Measurements from ENCODE around the gene PPP2R1A. TPM values are rescaled to one million over a fixed set of nuclear protein-coding genes. Genes with fewer than 3 reads are reported as not detected.

The PPP2R1A gene
- total and polyA plus RNA-seq, 2 of the 13 experiments (the other 11 are each of a cell fraction or from before 2014, with no cell fraction given), result 86.7 to 130 TPM

GRCh38 chr19:52269338-52270261 lies 79.7 kb downstream of the PPP2R1A start, which contains the start of gene ZNF766 (continued):
- TF ChIP-seq SP2 (CRISPR knock-in tag; IDR thresholded peaks at IDR 0.05) (peak; percentile 57; the same call in 1 of the 2 replicates), ZNF225 (CRISPR knock-in tag; IDR thresholded peaks at IDR 0.05) (no peak), ZKSCAN1 (IDR thresholded peaks at IDR 0.05; ENCODE audit: low read length) (no peak), SETDB1 (CRISPR knock-in tag; IDR thresholded peaks at IDR 0.05; ENCODE audit: borderline replicate concordance) (no peak), HOXA3 (CRISPR knock-in tag; IDR thresholded peaks at IDR 0.05) (no peak; the same call in none of the 2 replicates), SMAD1 (CRISPR knock-in tag; IDR thresholded peaks at IDR 0.05; ENCODE audit: borderline replicate concordance, low read depth) (0 out of 2 replicates have a peak, but pooled peaks have one; percentile 58), RORA (CRISPR knock-in tag; IDR thresholded peaks at IDR 0.05) (no peak), XRCC5 (optimal IDR thresholded peaks at IDR 0.05; ENCODE audit: low read length) (peak; percentile 12), ZFP62 (CRISPR knock-in tag; IDR thresholded peaks at IDR 0.05) (no peak), ZBTB46 (CRISPR knock-in tag; IDR thresholded peaks at IDR 0.05; ENCODE audit: borderline replicate concordance) (no peak), HNRNPK (IDR thresholded peaks at IDR 0.05; ENCODE audit: low read depth, low read length, poor library complexity, severe bottlenecking) (no peak), SYNCRIP (IDR thresholded peaks at IDR 0.05; ENCODE audit: insufficient read depth, low read depth, low read length) (no peak), RBAK (CRISPR knock-in tag; IDR thresholded peaks at IDR 0.05) (no peak), HOXA5 (CRISPR knock-in tag; IDR thresholded peaks at IDR 0.05) (no peak), ELF3 (CRISPR knock-in tag; IDR thresholded peaks at IDR 0.05) (peak; percentile 88), ZHX1 (CRISPR knock-in tag; IDR thresholded peaks at IDR 0.05; ENCODE audit: low read depth) (no peak), ZFP82 (CRISPR knock-in tag; IDR thresholded peaks at IDR 0.05; ENCODE audit: borderline replicate concordance) (no peak), ZNF496 (CRISPR knock-in tag; IDR thresholded peaks at IDR 0.05; ENCODE audit: insufficient replicate concordance) (no peak), ISL2 (CRISPR knock-in tag; IDR thresholded peaks at IDR 0.05) (peak; percentile 51; the same call in 1 of the 2 replicates), FOXP1 (IDR thresholded peaks at IDR 0.05) (no peak), FOXP1 (CRISPR knock-in tag; IDR thresholded peaks at IDR 0.05) (no peak), ZNF580 (CRISPR knock-in tag; IDR thresholded peaks at IDR 0.05; ENCODE audit: borderline replicate concordance, low read depth) (peak; percentile 52; the same call in 1 of the 2 replicates)
- TF ChIP-seq, protein P1, sequence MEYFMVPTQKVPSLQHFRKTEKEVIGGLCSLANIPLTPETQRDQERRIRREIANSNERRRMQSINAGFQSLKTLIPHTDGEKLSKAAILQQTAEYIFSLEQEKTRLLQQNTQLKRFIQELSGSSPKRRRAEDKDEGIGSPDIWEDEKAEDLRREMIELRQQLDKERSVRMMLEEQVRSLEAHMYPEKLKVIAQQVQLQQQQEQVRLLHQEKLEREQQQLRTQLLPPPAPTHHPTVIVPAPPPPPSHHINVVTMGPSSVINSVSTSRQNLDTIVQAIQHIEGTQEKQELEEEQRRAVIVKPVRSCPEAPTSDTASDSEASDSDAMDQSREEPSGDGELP (IDR thresholded peaks at IDR 0.05; ENCODE audit: borderline replicate concordance, low read depth), result no peak
- TF ChIP-seq, protein P2, sequence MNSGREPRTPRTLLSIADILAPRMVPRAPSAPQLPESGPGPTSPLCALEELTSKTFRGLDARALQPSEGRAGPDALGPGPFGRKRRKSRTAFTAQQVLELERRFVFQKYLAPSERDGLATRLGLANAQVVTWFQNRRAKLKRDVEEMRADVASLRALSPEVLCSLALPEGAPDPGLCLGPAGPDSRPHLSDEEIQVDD (CRISPR knock-in tag; IDR thresholded peaks at IDR 0.05; ENCODE audit: borderline replicate concordance), result no peak

All from HepG2 (cell line).